GM20000 (cell line): ENCODE measurements around the gene P4HA1.

ENCODE experiments used
- DNase-seq: peaks from one replicate; pipeline ENCODE4 v3.0.0; 2012; ENCODE audit warnings: low spot score
- CTCF ChIP-seq: IDR thresholded peaks from 2 replicates; pipeline ENCODE4 v1.5.1; 2012; ENCODE audit warnings: mild to moderate bottlenecking, control low read depth; ENCODE audit errors: extremely low read depth, missing control alignments

Gene P4HA1

GRCh38 chr10:73096449-73097304 is at the start of gene P4HA1:
P4HA1 (minus strand) TSS chr10:73096866; CDS start chr10:73074883, 21,983 bp downstream.
- TF ChIP-seq CTCF = peak; percentile 84
- peak; percentile 96 for DNase-seq

GRCh38 chr10:73141603-73142002 is 44.9 kb upstream of the P4HA1 start:
- DNase-seq = no peak
- TF ChIP-seq CTCF = no peak

GRCh38 chr10:73139251-73139650 is 42.6 kb upstream of the P4HA1 start:
- DNase-seq = no peak
- no peak for TF ChIP-seq CTCF

- no peak for TF ChIP-seq CTCF
- no peak for DNase-seq
Measured at GRCh38 chr10:73136627-73137026, 40.0 kb upstream of the P4HA1 start.

- no peak for DNase-seq
- no peak for TF ChIP-seq CTCF
Measured at GRCh38 chr10:73134727-73135126, 38.1 kb upstream of the P4HA1 start.

- no peak for TF ChIP-seq CTCF
- no peak for DNase-seq
Measured at GRCh38 chr10:73131913-73132686, 35.4 kb upstream of the P4HA1 start.

- no peak for TF ChIP-seq CTCF
- DNase-seq = no peak
Measured at GRCh38 chr10:73131301-73131700, 34.6 kb upstream of the P4HA1 start.
